H1 (cell line): ENCODE results near the gene LAMC3. TPM values are rescaled to one million over a fixed set of nuclear protein-coding genes. Genes with fewer than 3 reads are reported as not detected.

Source experiments
- JUND ChIP-seq: IDR thresholded peaks from 2 replicates; pipeline ENCODE4 v1.6.1; 2011; ENCODE audit warnings: mild to moderate bottlenecking, improper control_type of control experiment, low read length
- TEAD4 ChIP-seq: IDR thresholded peaks from 2 replicates; pipeline ENCODE4 v1.6.1; 2012; ENCODE audit warnings: low read depth, low read length, inconsistent platforms, mixed read lengths
- polyA plus RNA-seq, 7 experiments: library from polyadenylated mRNA; depleted of rRNA in 3 of 7; stranded (reverse) in 5 of 7; unstranded in 2 of 7; fragments of >200 nt in 5 of 7; fragments of 200-250 nt in 2 of 7; gene quantifications; 1 replicate in 5 of 7; 2 replicates in 1 of 7; 4 replicates in 1 of 7; pipeline versions ENCODE4 v1.2.1 to v1.2.3, GENCODE V29; 2011 to 2013; ENCODE audit warnings: missing spikeins in 2 of 7, mixed read lengths in 2 of 7
- total RNA-seq: library from RNA; stranded (reverse); fragmentation: NEBNext Ultra II Directional; extraction: Animal tissue kit (Norgen Biotek cat#: 25700); gene quantifications from 2 replicates; pipeline ENCODE4 v1.2.1, GENCODE V29; 2021

LAMC3 gene
- total and polyA plus RNA-seq, 2 of the 8 experiments (the other 6 are each of a cell fraction or from before 2014, with no cell fraction given), result 9.3 to 12.3 TPM

GRCh38 chr9:130979591-130980385 lies 29.2 kb upstream of the LAMC3 start (continued):
- TF ChIP-seq TEAD4, result no peak
- TF ChIP-seq JUND, result no peak
